Uterus (tissue), 4 donors: ENCODE data around the gene POLA2. TPM values are rescaled to one million over a fixed set of nuclear protein-coding genes. Genes with fewer than 3 reads are reported as not detected.

Experiments
- DNase-seq, 2 donors: peaks; one replicate each; pipeline ENCODE4 v3.0.0-alpha.2; 2019 to 2020
- H3K27ac ChIP-seq, 2 donors: fragments of 200-600 bp; sonication (generic); 1 replicate in 1 of 2; 2 replicates in 1 of 2; pipeline ENCODE4 v1.5.1; 2016 to 2018
- H3K27me3 ChIP-seq, 2 donors: fragments of 200-600 bp; sonication (generic); one replicate each; pipeline ENCODE4 v1.5.1; 2018 to 2019; ENCODE audit warnings: control low read depth in 1 of 2
- H3K36me3 ChIP-seq, 2 donors: fragments of 200-600 bp; sonication (generic); one replicate each; pipeline ENCODE4 v1.5.1; 2019; ENCODE audit warnings: control low read depth in 1 of 2
- H3K4me1 ChIP-seq, 2 donors: fragments of 200-600 bp; sonication (generic); one replicate each; pipeline ENCODE4 v1.5.1; 2018 to 2019; ENCODE audit warnings: control low read depth in 1 of 2
- H3K4me3 ChIP-seq, 2 donors: fragments of 200-600 bp; sonication (generic); 1 replicate in 1 of 2; 2 replicates in 1 of 2; pipeline ENCODE4 v1.5.1; 2018 to 2019; ENCODE audit warnings: mild to moderate bottlenecking in 1 of 2
- H3K9me3 ChIP-seq, 2 donors: fragments of 200-600 bp; sonication (generic); one replicate each; pipeline ENCODE4 v1.5.1; 2019; ENCODE audit warnings: control low read depth in 1 of 2
- POLR2A ChIP-seq, 2 donors: fragments of 450-650 bp; IDR thresholded peaks; one replicate each; pipeline ENCODE4 v1.6.1; 2016; ENCODE audit warnings: antibody characterized with exemption in 2 of 2, mild to moderate bottlenecking in 1 of 2, moderate library complexity in 1 of 2
- intact Hi-C: fragments of 100-400 bp; cut with DNase I; formaldehyde crosslinking; loops from one replicate; pipeline ENCODE4 v1.15.1; 2023; ENCODE audit warnings: low total_unique reads
- total RNA-seq, 4 donors: library from RNA; depleted of rRNA in 3 of 4; stranded (reverse); fragments of >200 nt in 3 of 4; gene quantifications; one replicate each; pipeline versions ENCODE4 v1.1.0 to v1.2.4, GENCODE V29; 2014 to 2023
- TF ChIP-seq, protein P1 (sequence below), 4 experiments: fragments of 200-600 bp in 2 of 4; fragments of 450-650 bp in 2 of 4; sonication (generic) in 2 of 4; IDR thresholded peaks; one replicate each; pipeline ENCODE4 v1.5.1; 2016 to 2019; ENCODE audit warnings: antibody characterized with exemption in 4 of 4, mild to moderate bottlenecking in 2 of 4, moderate library complexity in 1 of 4
- donor health status: DM: yes; HTN: yes; CAD: no.

The POLA2 gene
- total RNA-seq, 4 donors from 2014 or later, result 3.3 to 13.5 (median 7.6) TPM

DNA sequence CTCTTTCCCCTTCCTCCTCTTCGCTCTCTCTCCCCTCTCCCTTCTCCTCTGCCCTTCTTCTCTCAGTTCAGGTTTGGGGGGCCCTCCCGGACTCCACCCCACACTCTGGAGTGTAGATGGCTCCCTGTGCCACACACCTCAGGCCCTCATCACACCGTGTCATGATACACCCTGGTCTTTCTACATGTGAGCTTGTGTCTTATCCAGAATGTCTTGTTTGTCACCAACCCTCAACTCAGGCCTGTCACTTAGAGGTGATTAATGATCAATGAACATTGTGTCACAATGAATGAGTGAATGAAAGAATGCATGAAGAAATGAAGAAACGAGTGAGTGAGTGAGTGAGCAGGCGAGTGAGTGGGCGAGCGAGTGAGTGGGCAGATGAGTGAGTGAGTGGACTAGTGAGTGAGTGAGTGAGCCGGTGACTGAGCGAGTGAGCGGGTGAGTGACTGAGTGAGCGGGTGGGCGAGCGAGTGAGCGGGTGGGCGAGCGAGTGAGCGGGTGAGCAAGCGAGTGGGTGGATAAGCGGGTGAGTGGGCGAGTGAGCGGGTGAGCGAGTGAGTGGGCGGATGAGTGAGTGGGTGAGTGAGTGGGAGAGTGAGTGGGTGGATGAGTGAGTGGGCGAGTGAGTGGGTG, 46.2 kb upstream of the POLA2 start:
- no peaks in the 10 kb centered on the region for H3K27me3 ChIP-seq
- H3K9me3 ChIP-seq, result no peaks in the 10 kb centered on the region
- no peaks in the 10 kb centered on the region for H3K4me1 ChIP-seq
- H3K4me3 ChIP-seq, result no peak overlapping the region
- TF ChIP-seq POLR2A (IDR thresholded peaks at IDR 0.05), result no peak
- TF ChIP-seq, protein P1, sequence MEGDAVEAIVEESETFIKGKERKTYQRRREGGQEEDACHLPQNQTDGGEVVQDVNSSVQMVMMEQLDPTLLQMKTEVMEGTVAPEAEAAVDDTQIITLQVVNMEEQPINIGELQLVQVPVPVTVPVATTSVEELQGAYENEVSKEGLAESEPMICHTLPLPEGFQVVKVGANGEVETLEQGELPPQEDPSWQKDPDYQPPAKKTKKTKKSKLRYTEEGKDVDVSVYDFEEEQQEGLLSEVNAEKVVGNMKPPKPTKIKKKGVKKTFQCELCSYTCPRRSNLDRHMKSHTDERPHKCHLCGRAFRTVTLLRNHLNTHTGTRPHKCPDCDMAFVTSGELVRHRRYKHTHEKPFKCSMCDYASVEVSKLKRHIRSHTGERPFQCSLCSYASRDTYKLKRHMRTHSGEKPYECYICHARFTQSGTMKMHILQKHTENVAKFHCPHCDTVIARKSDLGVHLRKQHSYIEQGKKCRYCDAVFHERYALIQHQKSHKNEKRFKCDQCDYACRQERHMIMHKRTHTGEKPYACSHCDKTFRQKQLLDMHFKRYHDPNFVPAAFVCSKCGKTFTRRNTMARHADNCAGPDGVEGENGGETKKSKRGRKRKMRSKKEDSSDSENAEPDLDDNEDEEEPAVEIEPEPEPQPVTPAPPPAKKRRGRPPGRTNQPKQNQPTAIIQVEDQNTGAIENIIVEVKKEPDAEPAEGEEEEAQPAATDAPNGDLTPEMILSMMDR (IDR thresholded peaks at IDR 0.05), result no peak
- intact Hi-C loops, result no loop called here
- no peaks in the 10 kb centered on the region for H3K36me3 ChIP-seq
- DNase-seq, result no peak
- H3K27ac ChIP-seq, result no peak overlapping the region

DNA sequence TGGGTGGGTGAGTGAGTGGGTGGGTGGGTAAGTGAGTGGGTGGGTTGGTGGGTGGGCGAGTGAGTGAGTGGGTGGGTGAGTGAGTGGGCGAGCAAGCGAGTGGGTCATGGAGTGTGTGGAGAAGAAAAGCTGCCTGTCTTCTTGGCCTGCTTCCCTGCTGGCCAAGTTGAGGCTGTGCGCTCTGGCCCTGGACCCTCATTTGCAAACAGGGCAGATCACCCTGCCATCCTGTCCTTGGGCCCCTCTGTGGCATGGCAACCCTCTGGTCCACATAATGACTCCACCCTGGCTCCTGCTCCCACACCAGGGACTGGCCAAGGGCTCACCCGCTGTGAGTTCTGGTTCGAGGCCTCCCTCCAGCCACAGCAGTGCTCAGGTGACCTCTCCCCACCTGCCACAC, 44.9 kb upstream of the POLA2 start:
- TF ChIP-seq, protein P1 (IDR thresholded peaks at IDR 0.05), result no peak
- no peak for TF ChIP-seq POLR2A (IDR thresholded peaks at IDR 0.05)
- intact Hi-C loops, result no loop called here
- no peaks in the 10 kb centered on the region for H3K4me1 ChIP-seq

DNA sequence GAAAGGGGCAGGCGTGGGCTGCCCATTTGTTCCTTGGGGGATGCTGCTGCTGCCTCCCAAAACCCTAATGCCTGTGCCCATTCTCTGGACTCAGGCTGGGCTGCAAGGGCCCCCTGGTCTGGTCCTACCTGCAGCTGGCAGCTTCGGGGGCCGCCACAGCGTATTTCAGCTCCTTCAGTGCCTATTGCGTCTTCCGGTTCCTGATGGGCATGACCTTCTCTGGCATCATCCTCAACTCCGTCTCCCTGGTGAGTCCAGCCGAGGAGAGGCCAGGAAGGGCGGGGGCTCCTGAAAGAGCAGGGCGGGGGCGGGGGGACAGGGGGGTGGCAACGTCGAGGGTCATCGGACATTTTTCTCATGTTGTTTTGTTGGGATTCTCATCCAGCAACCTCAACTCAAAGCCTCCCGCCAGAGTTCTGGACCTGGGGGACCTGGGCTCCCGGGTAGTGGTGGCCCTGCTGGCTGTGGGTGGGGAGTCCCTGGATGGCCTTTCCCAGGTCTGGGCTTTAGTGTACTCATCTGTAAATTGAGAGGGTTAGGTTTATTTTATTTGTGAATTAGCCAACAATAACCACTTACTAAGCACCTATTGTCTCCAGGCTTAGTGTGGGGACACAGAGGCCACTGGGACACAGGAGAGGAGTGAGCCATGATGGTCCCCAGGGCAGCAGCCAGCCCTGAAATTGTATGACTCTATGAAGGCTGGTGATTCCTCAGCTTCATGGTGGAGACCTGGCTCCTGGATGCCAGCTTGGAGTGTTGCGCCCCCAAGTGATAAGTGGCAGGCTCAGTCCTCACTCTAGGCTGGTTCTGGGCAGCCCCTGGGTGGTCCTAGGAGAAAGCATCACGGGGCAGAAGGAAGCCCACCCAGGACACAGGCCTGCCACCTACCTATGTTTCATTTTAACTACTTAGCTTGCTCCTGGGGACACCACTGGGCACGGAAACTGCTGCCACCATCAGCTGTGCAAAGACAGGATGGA, 44.0 kb upstream of the POLA2 start:
- no peaks in the 10 kb centered on the region for H3K4me1 ChIP-seq
- no peak for TF ChIP-seq POLR2A (IDR thresholded peaks at IDR 0.05)
- TF ChIP-seq, protein P1 (IDR thresholded peaks at IDR 0.05), result no peak
- intact Hi-C loops, result no loop called here
- H3K36me3 ChIP-seq, result no peaks in the 10 kb centered on the region
- no peak overlapping the region for H3K4me3 ChIP-seq
- DNase-seq, result no peak
- H3K27ac ChIP-seq, result no peak overlapping the region
- no peaks in the 10 kb centered on the region for H3K27me3 ChIP-seq
- no peaks in the 10 kb centered on the region for H3K9me3 ChIP-seq

More for the DNA sequence above, 44.9 kb upstream of the POLA2 start:
- Histone ChIP-seq H3K9me3 (no peaks in the 10 kb centered on the region), H3K27ac (no peak overlapping the region), H3K36me3 (no peaks in the 10 kb centered on the region), H3K27me3 (no peaks in the 10 kb centered on the region), H3K4me3 (no peak overlapping the region)
- DNase-seq, result no peak

DNA sequence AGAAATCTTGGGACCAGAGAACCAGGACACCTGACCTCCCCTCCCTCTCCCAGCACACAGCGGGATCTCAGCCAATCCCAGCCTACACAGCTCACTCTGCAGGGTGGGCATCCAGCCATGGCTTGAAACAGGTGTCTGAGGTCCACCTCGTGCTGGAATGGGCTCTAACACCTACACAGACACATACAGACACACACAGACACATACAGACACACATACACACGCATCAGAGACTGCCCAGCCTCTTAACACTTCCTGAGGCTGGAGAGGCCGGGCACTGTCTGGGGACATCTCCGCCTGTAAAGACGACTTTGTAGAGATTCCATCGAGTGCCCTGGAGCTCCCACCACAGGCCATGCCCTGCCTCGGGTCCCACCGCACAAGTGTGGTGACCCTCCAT, 43.3 kb upstream of the POLA2 start:
- intact Hi-C loops, result no loop called here
- H3K27ac ChIP-seq, result no peak overlapping the region
- no peak for DNase-seq
- H3K4me1 ChIP-seq, result no peaks in the 10 kb centered on the region
- H3K36me3 ChIP-seq, result no peaks in the 10 kb centered on the region
- H3K4me3 ChIP-seq, result no peak overlapping the region
- H3K9me3 ChIP-seq, result no peaks in the 10 kb centered on the region
- TF ChIP-seq, protein P1 (IDR thresholded peaks at IDR 0.05), result no peak
- TF ChIP-seq POLR2A (IDR thresholded peaks at IDR 0.05), result no peak
- no peaks in the 10 kb centered on the region for H3K27me3 ChIP-seq

DNA sequence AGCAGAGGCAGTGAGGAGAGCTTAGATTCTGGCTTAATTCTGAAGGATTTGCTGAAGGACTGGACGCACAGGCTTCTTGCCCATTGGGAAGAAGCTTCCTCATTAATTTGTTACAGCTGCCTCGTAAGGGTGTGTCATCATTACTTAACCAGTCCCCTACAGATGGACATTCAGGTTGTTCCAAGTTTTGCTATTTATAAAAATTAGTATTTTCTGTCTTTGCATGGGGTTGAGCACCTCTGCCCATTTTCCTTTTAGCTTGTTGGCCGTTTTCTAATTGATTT, 41.9 kb upstream of the POLA2 start:
- H3K9me3 ChIP-seq, result no peaks in the 10 kb centered on the region
- H3K4me3 ChIP-seq, result no peak overlapping the region
- TF ChIP-seq POLR2A (IDR thresholded peaks at IDR 0.05), result no peak
- TF ChIP-seq, protein P1 (IDR thresholded peaks at IDR 0.05), result no peak
- H3K36me3 ChIP-seq, result no peaks in the 10 kb centered on the region
- no peaks in the 10 kb centered on the region for H3K4me1 ChIP-seq
- no peaks in the 10 kb centered on the region for H3K27me3 ChIP-seq
- intact Hi-C loops, result no loop called here
- DNase-seq, result peak in 1 of 2 donors; percentile 41
- peak overlapping the region in 1 of 2 donors; percentile 36 for H3K27ac ChIP-seq
